ENCODE measurements around the gene PYROXD2.

Gene PYROXD2

GRCh38 chr10:98418665-98419468, 3.9 kb upstream of the PYROXD2 start:
- in situ Hi-C loops (cut with MboI; ENCODE audit: low pct_unique_long_range_greater_than_20kb, low sequenced_read_pairs) = no loop called here
- DNase-seq = no peak

GRCh38 chr10:98417973-98418664, 3.1 kb upstream of the PYROXD2 start:
- no peak for DNase-seq
- in situ Hi-C loops (cut with MboI; ENCODE audit: low pct_unique_long_range_greater_than_20kb, low sequenced_read_pairs) = no loop called here

GRCh38 chr10:98417481-98417959, 2.5 kb upstream of the PYROXD2 start:
- no peak for DNase-seq
- in situ Hi-C loops (cut with MboI; ENCODE audit: low pct_unique_long_range_greater_than_20kb, low sequenced_read_pairs) = no loop called here

GRCh38 chr10:98416606-98417388, 1.8 kb upstream of the PYROXD2 start:
- in situ Hi-C loops (cut with MboI; ENCODE audit: low pct_unique_long_range_greater_than_20kb, low sequenced_read_pairs) = no loop called here
- no peak for DNase-seq

DNA sequence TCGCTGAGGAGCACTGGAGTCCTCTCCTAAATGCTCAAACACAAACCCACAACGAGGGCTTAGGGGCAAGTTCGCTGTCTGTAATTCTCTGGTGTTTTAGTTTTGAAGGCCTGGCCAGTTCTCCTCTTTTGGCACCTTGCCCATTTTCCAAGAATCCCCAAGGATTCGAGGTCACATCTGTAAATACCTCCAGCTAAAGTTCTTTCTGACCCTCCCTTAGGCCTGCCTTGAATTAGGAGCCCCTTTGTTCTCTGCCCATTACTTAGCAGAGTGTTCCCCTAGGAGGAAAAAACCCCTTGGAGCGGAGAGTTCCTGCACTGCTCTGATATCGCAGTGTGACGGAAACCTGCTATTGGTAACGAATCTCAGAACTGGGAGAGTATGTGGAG, 743 bp upstream of the PYROXD2 start:
- DNase-seq = no peak
- in situ Hi-C loops (cut with MboI; ENCODE audit: low pct_unique_long_range_greater_than_20kb, low sequenced_read_pairs) = no loop called here

DNA sequence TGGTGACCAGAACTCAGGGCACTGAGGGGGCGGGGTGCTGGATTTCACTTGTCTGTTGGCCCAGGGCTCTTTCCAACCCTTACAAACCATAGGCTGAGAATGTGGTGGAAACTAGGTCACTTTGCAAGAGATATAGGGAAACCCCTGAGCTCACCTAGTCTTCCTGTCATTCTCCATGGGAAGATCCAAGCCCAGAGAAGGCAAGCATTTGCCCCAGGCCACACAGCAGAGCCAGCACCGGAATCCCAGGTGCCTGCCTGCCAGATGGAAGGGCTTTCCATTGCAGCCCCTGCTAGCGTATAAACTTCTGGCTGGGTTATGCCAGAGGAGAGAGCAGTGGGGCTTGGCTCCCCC, 427 bp downstream of the PYROXD2 start:
- in situ Hi-C loops (cut with MboI; ENCODE audit: low pct_unique_long_range_greater_than_20kb, low sequenced_read_pairs) = no loop called here
- DNase-seq = no peak

DNA sequence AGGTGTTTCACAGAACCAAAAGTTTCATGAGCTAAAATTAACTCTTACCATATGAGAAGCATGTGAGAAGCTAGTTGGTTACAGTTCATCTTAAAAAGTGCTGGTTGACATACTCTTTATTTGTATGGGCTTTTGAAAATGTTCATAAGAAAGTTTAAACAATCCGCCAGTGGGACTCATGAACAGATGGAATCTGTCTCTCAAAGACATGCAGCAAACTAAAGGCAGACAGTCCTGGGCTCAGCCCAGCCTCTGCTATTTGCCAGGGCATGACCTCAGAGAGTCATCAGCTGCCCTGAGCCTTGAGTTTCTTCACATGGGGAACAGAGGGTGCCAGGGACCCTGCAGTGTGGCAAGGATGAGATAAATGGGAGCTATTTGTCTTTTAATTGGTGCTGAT, 3.2 kb downstream of the PYROXD2 start:
- in situ Hi-C loops (cut with MboI; ENCODE audit: low pct_unique_long_range_greater_than_20kb, low sequenced_read_pairs) = no loop called here
- DNase-seq = no peak

DNA sequence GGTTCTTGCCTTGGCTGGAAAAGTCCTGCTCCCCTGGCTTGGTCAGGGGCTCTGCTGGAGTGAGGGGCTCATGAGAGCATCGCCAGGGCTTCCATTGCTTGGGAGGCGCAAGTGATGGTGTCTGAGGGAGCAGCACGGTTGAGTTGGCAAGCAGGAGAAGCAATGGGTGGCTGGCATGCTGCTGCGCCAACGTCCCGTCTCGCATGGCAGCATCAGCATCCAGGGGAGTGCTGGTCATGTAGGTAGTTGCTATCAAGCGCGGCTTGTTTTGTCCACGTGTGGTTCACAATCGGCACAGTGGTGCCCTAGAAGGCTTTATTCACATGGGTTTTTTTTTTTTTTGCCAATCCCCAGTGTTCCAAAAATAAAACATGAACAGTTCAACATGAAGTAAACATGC, 3.8 kb downstream of the PYROXD2 start:
- in situ Hi-C loops (cut with MboI; ENCODE audit: low pct_unique_long_range_greater_than_20kb, low sequenced_read_pairs) = no loop called here

GRCh38 chr10:98410759-98411158, 4.2 kb downstream of the PYROXD2 start:
- in situ Hi-C loops (cut with MboI; ENCODE audit: low pct_unique_long_range_greater_than_20kb, low sequenced_read_pairs) = no loop called here
- DNase-seq = no peak

More for the DNA sequence above, 3.8 kb downstream of the PYROXD2 start:
- DNase-seq = no peak

GRCh38 chr10:98410135-98410743, 4.7 kb downstream of the PYROXD2 start:
- DNase-seq = no peak
- in situ Hi-C loops (cut with MboI; ENCODE audit: low pct_unique_long_range_greater_than_20kb, low sequenced_read_pairs) = no loop called here

GRCh38 chr10:98408799-98409198, 6.2 kb downstream of the PYROXD2 start:
- DNase-seq = no peak
- in situ Hi-C loops (cut with MboI; ENCODE audit: low pct_unique_long_range_greater_than_20kb, low sequenced_read_pairs) = no loop called here

DNA sequence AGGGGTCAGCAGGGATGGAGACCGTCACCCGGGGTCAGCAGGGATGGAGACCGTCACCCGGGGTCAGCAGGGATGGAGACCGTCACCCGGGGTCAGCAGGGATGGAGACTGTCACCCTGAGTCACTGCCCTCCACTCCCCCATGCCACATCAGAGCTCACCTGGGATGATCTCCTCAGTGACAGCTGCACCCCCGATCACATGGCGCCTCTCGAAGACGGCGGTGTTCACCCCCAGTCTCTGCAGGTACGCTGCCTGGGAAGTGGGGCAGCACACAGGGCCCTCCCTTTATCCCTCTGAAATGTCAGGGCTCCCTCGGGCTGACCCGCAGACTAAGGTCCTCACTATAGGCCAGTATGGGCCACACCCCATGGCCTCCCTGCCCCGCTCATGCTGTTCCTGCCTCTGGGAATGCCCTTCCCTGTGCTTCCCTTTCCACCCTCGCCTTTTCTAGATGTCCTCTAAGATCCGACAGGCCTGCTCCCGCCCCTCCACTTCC, 7.2 kb downstream of the PYROXD2 start:
- DNase-seq = no peak
- in situ Hi-C loops (cut with MboI; ENCODE audit: low pct_unique_long_range_greater_than_20kb, low sequenced_read_pairs) = no loop called here

GRCh38 chr10:98407017-98407743, 7.8 kb downstream of the PYROXD2 start:
- in situ Hi-C loops (cut with MboI; ENCODE audit: low pct_unique_long_range_greater_than_20kb, low sequenced_read_pairs) = no loop called here
- DNase-seq = no peak

DNA sequence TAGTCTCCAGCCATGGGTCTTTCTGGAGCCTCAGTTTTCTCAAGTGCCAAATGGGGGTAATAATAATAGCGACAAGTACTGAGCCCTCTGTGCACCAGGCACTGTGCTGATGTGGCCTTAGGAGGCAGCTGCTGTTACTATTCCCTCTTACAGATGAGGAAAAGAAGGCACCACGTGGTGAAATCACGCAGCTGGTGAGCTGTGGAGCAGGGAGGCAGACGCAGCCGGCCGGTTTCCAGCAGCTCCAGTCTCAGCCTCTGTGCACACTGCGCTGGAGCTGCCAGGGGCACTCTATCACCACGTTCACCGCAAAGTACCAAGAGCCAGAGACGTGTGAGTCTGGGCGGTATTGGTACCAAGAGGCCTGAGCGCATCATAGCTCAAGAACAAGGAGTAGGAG, 9.6 kb downstream of the PYROXD2 start:
- DNase-seq = no peak
- in situ Hi-C loops (cut with MboI; ENCODE audit: low pct_unique_long_range_greater_than_20kb, low sequenced_read_pairs) = no loop called here

- no peak for DNase-seq
- in situ Hi-C loops (cut with MboI; ENCODE audit: low pct_unique_long_range_greater_than_20kb, low sequenced_read_pairs) = no loop called here
Observed at GRCh38 chr10:98404571-98405359, 10.2 kb downstream of the PYROXD2 start.

GRCh38 chr10:98403812-98404504, 11.0 kb downstream of the PYROXD2 start:
- in situ Hi-C loops (cut with MboI; ENCODE audit: low pct_unique_long_range_greater_than_20kb, low sequenced_read_pairs) = no loop called here
- no peak for DNase-seq

DNA sequence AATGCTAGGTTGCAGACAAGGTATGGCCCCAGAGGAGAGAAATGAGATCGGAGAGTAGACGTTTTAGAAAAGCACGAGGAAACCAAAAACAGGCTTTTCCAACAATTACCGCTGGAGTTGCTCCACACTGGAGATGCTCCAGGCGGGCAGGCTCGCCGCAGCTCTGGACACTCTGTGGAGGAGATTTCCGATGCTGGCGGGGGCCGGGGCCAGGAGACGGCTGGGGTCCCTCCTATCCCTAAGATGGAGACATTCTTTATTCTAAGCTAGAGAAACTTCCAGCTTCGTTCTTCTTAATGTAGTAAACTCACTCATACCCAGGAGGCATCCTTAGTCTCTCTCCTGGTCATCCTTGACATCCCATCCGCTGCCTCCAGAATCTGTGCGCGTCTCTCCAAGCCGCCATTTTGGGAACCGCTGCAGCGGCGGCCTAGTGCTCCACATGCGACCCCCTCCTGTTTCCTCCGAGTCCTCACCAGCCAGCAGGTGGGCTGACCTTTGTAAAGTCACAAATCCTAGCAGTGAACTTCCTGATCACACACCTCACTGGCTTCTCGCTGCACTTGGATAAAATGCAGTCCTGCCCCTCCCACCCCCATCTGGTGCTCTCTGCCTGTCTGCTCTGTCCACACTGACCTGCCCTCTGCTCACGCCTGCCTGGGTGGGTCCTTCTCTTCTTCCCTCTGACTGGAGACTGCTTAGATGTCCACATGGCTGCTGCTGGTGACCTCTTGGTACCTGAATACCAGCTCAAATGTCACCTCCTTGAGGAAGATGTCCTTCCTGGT, 11.9 kb downstream of the PYROXD2 start:
- no peak for DNase-seq
- in situ Hi-C loops (cut with MboI; ENCODE audit: low pct_unique_long_range_greater_than_20kb, low sequenced_read_pairs) = no loop called here
